Medulla oblongata (tissue), 1 donor: ENCODE measurements around the gene TTC7B.

ENCODE experiments used
- DNase-seq: peaks from one replicate; pipeline ENCODE4 v3.0.0-alpha.2; 2015; ENCODE audit errors: extremely low spot score

Gene TTC7B

DNA sequence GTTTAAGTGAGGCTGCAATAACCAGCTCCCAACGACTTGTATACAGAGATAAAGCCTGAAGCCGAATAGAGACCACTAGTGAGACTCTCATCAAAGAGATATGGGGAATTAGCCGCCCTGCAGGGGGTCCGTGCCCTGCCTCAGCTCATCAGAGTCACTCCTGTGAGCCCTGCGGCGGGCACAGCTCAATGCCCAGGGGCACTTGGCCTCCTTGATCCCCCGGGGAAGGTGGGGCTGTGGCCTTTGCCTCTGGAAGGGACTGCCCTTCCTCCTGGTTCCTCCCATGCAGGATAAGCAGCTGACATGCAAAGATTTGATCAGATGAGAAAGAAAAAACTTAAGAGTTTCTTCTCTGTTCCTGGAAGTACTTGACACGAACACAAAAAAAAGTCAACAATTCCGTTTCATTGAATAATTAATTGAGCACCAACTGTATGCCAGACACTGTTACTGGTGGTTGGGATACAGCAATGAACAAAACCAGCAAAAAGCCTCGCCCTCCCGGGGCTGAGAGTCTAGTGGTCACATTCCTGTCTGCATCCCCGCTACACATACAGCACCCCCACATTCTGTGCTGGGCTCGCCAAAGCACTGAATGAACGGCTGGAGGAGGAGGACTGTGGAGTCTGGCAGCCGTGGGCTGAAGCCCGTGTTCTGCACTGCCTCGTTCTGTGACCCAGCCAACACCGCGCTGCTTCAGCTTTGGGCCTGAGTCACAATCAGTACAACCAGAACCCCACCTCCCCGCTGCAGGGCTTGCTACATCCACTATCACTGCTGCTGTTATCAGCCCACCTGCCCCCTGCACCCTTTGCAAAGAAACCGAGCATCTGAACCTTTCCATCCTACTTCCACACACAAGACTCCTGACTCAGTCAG, 10.3 kb downstream of the TTC7B start:
- DNase-seq, result peak; percentile 31

DNA sequence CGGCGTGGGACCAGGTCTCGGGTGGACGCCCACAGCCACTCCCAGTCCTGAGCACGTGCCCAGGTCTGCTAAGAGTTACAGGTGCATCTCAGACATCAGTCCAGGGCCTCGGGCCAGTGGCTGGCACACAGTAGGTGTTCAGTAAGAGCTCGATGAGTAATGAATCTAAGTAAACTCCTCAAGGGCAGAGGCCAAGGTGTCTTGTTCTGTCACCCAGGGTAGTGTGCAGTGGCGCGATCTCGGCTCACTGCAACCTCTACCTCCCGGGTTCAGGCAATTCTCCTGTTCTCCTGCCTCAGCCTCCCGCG, 11.2 kb downstream of the TTC7B start:
- no peak for DNase-seq

DNA sequence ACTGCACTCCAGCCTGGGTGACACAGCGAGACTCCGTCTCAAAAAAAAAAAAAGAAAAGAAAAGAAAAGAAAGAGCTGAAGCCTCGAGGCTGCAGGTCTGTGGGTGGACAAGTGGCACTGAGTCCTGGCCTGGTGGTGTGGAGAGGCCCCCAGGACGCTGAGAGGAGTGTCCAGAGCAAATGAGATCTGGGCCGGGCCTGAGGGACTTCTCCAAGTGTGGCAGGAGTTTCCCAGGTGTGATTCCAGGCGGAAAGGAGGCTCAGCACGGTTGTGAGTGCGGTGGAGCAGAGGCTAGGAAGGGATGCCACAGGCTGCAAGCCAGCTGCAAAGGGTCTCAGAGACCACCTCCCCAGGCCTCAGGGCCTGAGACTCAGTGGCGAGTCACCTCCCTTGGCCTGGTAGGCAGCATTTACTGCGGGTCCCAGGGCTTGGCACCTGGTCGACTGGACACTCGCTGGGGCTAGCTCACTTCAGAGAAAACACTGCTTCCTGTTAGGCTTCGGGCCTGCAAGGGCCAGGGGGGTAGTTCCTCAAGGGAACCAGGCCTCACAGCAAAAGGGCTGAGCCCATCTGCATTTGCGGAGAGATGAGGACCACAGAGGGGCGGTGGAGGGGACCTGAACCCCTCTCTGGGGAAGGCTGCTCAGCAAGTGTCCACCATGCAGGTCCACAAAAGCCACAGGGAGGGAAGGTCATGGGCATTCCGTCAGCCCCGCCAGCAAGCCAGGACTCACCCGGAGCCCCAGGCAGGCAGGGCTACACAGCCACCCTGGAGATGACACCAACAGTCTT, 11.7 kb downstream of the TTC7B start:
- DNase-seq, result no peak

DNA sequence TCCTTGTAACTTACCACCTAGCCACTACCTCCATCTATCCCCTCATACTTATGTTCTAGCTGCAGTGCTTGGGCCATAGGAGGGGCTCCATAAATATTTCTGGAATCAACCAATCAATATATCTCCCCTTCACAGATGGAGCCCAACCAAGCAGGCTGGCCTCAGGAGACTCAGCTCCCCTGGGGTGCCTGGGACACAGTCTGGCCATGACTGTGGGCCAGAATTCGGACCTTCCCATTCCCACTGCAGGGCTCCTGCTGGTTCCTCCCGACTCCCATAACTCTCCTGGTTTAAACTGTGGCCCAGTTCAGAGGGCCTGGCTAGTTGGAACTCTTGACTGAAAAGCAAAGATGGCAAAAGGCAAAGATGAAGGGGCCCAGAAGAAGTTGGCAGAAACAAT, 13.0 kb downstream of the TTC7B start:
- DNase-seq, result no peak

DNA sequence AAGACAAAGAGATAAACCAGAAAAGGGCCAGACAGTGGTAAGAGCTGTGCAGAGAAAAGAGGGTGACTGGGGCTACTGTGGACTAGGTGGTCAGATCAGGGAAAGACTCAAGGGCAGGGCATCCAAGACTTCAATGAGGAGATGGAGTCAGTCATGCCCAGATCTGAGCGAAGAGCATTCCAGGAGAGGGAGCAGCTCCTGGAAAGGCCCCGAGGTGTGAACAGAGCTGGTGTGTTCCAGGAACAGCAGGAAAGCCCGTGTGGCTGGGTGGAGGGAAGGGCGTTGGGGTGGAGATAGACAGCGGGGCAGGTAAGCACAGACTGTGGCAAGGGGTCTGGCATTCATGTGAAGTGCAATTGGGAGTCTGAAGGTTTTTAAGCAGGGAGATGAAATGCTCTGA, 16.8 kb downstream of the TTC7B start:
- DNase-seq, result no peak

DNA sequence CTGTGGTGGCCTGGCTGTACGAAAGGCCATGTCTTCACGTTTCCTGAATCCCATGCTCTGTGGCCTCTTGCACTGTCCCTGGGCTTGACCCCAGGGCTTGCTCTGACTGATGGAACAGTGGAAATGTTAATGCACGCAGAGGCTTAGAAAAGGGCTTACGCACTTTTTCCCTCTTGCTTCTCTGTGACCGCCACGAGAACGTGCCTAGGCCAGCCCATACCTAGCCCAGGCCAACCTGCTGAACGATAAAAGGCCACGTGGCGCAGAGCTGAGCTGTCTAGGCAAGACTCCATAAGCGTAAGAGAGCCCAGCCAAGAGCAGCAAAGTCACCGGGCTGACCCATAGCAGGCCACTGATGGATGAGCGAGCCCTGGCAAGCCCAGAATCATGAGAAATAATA, 18.3 kb downstream of the TTC7B start:
- no peak for DNase-seq

DNA sequence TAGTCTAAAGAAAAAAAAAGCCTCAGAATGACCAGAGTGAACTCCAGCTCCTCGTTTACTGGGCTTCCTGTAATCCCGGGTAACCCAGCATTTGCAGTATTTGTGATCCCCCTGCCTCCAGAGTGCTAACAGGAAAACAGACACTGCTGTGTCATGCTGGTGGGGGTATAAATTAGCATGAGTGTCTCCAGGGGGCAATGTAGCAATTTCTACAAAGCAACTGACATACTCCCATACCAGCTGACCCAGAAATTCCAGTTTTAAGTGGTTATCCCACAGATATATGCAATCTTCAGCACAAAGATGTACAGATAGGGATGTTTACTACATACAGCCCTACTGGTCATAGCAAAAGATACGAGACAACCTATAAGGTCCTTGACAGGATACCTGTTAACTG, 18.8 kb downstream of the TTC7B start:
- DNase-seq, result no peak

DNA sequence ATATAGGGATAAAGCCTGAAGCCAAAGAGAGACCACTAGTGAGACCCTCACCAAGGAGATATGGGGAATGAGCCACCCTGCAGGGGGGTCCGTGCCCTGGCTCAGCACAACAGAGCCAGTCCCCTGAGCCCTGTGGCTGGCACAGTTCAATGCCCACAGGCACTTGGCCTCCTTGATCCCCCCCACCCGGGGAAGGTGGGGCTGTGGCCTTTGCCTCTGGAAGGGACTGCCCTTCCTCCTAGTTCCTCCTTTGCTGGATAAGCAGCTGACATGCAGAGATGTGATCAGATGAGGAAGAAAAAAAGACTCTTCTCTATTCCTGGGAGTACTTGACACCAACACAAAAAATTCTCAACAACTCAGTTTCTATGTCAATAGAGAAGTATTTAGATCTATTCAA, 19.9 kb downstream of the TTC7B start:
- DNase-seq, result peak; percentile 74

DNA sequence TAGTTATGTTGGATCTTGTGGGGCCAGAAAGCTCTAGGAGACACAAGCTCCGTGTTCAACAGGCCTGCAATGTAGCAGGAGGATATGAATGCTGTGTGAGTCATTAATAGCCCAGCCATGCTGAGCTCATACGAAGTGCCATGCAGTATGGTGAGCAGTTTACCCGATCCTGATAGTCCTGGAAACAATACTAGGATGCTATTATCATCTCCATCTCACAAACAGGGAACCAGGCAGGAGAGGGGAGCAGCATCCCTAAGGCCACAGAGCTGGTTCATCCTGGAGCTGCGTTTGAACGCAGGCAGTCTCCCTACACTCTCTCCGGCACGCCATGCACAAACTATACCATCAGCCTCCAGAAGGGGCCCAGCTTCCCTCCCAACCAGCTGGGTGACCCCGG, 20.5 kb downstream of the TTC7B start:
- DNase-seq, result no peak

DNA sequence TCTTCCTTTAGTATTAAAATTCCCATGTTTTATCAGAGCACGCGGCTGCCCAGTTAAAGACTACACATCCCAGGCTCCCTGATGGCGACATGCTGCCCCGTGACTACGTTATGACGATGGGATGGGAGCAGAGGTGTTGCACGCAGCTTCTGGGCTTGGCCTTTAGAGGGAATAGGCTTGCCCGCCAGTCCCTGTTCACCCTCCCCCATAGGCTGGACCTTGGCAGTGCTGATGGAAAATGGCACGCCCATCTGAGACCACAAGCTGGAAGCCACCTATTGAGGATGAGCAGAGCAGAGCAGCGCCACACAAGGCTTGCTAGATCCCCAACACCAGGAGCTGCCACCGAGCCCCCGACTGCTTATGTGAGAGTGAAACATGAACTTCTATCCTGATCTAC, 24.7 kb downstream of the TTC7B start:
- DNase-seq, result no peak

DNA sequence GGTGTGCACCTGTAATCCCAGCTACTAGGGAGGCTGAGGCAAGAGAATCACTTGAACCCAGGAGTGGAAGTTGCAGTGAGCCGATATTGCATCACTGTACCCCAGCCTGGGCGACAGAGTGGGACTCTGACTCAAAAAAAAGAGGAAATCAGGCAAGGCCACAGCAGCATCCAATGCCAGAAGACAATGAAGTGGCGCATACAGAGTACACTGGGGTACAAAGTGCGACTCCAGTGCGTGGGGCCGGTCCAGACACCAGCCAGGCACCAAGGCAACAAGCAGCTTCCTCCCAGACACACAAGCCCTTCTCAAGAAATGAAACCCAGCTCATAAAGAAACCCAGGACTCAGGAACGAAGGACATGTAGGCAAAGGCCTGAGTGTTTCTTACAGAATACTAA, 28.2 kb downstream of the TTC7B start:
- peak; percentile 64 for DNase-seq

DNA sequence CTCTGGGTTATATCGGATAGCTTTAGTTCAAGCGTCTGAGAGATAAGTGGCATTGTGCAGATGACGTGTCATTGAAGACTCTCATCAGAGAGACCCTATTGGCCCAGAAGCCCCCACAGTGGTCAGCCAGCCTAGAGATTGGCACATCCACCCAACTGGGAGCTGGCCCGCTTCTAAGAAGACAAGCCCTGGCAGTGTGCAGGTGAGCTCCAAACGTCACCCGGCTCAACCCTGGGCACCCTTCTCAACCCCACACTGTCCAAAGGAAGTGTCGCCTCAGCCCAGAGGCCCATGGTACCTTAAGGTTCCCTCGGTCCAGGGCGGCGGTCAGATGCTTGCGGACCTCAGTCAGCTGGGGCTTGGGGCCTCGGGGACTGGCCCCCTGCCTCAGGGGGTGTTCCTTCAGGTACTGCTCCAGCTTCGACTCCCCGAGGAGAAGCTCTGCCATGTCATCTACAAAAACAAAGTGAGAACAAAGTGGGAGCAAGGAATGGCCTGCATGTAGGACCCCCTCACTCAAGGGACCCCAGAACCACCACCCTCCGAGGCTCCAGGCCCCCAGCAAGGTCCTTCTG, 30.3 kb downstream of the TTC7B start:
- DNase-seq, result no peak

DNA sequence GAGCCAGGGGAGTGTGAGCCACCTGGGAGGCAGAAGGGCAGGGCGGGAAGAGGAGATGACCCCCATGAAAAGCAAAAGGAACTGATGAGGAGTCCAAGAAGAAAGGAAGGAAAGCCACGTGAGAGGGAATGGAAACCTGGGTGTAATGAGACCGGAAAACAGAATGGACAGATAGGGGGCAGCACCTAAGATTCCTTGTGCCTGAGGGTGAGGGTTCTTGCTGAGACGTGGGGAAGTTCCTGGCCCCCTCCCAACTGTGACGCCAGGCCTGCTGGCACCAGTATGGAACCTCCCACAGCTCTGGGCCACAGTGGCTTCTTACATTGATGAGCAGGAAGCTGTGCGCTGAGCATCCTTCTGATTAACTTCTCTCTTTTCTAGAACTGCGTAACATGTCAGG, 30.8 kb downstream of the TTC7B start:
- peak; percentile 80 for DNase-seq

DNA sequence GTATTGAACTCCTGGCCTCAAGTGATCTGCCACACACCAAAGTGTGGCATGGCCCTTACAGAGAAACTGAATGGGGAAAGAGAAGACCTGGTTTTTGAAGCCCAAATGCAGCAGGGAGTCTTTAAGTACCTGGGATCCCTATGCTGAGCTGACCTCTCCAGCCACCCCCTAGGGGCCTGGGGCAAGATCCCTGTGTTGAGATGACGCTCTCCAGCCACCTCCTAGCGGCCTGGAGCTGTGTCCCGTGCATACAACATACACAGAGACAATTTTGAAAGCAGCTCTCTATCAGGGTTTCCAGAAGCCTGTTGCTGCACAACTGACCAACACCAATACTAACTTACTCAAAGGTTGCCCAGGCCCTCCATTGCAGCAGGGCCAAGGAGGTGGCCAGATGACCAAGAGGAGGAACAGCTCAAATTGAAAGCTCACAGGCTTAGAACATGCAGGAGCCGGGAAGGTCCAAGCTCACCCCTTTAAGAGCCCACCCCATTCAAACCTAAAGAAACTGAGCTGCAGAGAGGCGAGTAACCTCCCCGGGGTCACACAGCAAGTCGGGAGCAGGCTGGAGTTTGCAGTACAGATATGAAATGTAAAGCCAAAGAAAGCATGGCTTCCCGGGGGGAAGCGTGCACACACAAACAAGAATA, 31.5 kb downstream of the TTC7B start:
- DNase-seq, result no peak

DNA sequence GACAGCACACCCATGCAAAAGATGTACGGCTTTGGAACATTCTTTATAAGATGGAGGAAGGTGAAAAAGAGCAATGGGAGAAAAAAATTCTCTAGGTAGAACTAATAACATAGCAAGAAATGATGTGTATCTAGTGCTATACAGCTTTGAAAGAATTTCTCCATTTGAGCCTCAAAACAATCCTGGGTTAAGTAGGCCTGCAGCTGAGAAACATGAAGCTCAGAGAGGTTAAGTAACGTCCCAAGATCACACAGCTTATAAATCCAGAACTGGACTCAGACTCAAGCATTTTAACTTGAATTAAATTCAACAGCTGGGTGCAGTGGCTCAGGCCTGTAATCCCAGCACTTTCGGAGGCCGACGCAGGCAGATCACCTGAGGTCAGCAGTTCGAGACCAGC, 32.9 kb downstream of the TTC7B start:
- DNase-seq, result no peak

DNA sequence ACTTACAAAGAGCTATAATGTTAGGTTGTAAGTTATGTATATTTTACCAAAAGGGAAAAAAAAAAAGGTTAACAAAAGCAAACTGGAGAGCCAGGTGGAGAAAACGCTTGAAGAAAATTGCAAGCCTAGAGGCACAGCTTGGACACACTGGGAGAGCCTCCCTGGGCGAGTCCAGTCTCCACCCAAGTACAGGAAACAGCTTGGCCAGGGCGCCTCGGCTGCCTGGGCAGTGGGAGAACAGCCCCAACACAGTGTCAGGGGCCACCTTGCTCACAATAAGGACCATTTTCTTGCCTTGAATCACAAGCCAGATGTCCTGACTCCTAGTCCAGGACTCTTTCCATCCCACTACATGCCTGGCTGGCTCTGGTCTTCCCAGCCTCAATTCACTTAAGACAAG, 33.3 kb downstream of the TTC7B start:
- no peak for DNase-seq

DNA sequence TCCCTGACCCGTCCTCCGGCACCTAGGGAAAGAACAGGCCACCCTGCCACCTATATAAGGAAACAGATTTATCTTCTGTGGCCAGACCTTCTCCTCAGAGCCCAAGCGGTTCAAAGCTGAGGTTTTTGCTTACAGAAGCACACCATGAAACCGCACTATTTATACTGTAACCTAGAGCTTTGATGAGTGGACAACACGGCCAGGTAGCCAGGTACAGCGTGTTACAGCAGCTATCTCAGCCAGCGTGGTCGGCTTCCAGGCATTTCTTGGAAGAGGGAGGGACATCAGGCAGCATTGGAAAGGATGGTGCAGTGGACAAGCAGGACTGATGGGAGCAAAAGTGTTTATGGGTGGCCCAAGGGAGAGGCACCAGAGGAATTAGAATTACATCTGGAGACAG, 34.4 kb downstream of the TTC7B start:
- no peak for DNase-seq

DNA sequence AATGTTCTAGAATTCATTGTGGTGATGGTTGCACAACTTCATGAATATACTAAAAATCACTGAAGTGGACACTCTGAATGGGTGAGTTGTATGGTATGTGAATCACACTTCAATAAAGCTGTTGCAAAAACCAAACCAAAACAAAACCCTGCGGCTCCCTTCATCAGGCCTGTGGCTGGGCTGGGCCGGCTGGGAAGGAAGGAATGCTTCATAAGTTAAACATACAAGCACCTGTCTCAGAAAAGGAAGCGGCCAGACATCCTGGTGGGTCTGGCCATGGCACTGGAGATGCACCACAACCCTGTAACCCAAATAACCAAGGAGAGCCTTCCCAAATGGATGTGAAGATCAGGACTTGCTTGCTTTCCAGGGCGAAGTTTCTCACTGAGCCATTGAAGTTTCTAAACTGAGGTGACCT, 34.9 kb downstream of the TTC7B start:
- no peak for DNase-seq

DNA sequence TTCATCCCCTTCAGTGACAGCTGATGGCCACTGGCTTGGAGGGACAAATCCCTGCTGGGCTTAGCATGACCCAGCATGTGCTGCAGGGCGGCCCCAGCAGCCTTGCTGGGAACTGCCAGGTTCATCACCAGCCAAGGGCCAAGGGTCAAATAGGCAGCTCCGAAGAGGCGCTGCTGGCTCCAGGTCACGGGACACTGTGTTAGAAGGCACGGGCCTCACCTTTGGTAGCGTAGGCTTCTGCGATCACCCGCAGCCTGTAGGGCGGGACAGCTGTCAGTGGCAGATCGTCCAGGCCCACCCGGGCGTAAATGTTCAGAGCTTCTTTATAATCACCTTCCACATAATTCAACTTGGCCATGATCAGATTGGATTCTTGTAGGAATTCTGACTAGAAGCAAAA, 35.7 kb downstream of the TTC7B start:
- DNase-seq, result no peak

DNA sequence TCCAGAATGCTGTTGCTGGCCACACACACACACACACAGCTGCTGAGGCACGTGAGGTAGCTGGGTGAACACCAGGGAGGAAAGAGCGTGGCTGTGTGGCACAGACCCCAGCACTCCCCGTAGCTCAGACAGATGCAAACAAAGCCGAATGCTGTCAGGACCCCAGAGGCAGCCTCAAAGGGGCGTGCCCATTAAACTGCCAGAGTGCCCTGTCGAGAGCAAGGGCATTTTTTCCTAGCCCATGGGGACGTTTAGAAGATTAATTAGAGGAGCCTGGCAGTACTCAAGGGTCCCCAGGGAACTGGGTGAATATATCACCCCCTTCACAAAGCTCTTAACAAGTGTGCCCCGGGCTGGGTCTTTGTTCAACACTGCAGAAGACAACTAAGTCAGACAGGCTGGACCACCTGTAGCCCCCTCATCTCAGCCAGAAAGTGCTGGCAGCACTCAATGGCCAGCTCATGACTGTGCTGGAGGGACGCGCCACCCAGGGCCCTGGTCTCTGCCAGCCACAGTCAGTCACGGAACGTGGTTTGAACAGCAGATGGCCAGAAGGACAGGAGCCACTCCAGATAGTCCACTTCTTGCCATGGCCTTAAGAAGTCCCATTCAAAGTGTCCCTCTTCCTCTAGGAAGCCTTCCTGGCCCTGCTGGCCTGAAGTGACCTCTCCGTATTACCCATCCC, 37.5 kb downstream of the TTC7B start:
- no peak for DNase-seq

DNA sequence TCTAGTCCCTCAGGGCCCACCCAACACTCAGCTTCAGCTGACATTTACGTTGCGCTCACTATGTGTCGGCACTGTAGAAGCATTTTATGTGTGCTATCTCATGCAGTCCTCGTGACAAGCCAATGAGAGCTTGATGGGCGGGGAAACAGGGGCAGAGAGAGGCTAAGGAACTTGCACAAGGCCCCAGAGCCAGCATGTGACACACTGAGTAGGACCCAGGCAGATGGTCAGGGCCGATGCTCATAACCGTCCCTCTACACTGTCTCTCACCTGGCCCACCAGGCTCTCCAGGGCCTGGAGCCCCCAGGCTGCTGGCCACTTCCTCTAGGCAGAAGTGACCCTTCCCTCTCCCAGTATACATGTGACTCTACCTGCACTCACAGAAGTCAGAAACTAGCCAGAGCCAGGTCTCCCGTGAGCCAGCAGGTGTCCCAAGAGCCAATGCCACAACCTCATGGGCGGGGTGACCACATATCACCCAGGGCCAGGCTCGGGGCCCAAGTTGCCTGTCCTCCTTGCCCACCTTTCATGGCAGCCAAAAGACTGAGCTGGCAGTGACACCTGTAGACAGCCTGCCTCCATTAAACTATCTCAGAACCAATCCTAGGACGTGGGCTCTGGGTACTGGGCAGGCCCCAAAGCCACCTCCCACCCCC, 38.3 kb downstream of the TTC7B start:
- no peak for DNase-seq
